Natural killer cell (primary cell): ENCODE measurements around the gene SEMA3B. TPM values are rescaled to one million over a fixed set of nuclear protein-coding genes. Genes with fewer than 3 reads are reported as not detected.
A peak's percentile ranks its signal among the peaks of the same experiment; 100 is the strongest.

ENCODE experiments used
- ATAC-seq, 3 donors: fragments of 150-1000 bp in 2 of 3; fragments of 200-7000 bp in 1 of 3; cut with Tn5 transposase; 1 replicate in 1 of 3; 2 replicates in 2 of 3; pipeline ENCODE4 v1.10.0; 2021; ENCODE audit warnings: mild to moderate bottlenecking in 2 of 3, moderate library complexity in 2 of 3
- DNase-seq, 2 donors: peaks; one replicate each; pipeline versions ENCODE4 v3.0.0 to v3.0.0-alpha.2; 2013 to 2021; ENCODE audit warnings: mixed read lengths in 1 of 2
- H3K27ac ChIP-seq: one replicate; pipeline ENCODE4 v1.5.1; 2013; ENCODE audit warnings: mild to moderate bottlenecking, low read length
- H3K27me3 ChIP-seq: one replicate; pipeline ENCODE4 v1.6.1; 2013; ENCODE audit warnings: low read length; ENCODE audit not compliant: control insufficient read depth, insufficient read depth
- H3K36me3 ChIP-seq: one replicate; pipeline ENCODE4 v1.6.1; 2013; ENCODE audit warnings: low read length; ENCODE audit not compliant: control insufficient read depth, insufficient read depth
- H3K4me1 ChIP-seq: one replicate; pipeline ENCODE4 v1.6.1; 2013; ENCODE audit warnings: low read length; ENCODE audit not compliant: control insufficient read depth, insufficient read depth
- H3K4me3 ChIP-seq: one replicate; pipeline ENCODE4 v1.5.1; 2013; ENCODE audit warnings: low read length
- H3K9me3 ChIP-seq: one replicate; pipeline ENCODE4 v1.6.1; 2013; ENCODE audit warnings: low read length; ENCODE audit not compliant: control insufficient read depth, insufficient read depth
- H3K27ac Mint-ChIP-seq, 2 donors: one replicate each; pipeline ENCODE4 v1.8.0; 2022; ENCODE audit warnings: mild to moderate bottlenecking in 2 of 2, mixed read lengths in 2 of 2, moderate library complexity in 1 of 2
- H3K27me3 Mint-ChIP-seq, 2 donors: one replicate each; pipeline ENCODE4 v1.8.0; 2022; ENCODE audit warnings: low read depth in 2 of 2, mixed read lengths in 2 of 2
- H3K36me3 Mint-ChIP-seq: one replicate; pipeline ENCODE4 v1.8.0; 2022; ENCODE audit warnings: mixed read lengths
- H3K4me1 Mint-ChIP-seq, 2 donors: one replicate each; pipeline ENCODE4 v1.8.0; 2022; ENCODE audit warnings: mixed read lengths in 2 of 2
- H3K4me3 Mint-ChIP-seq: one replicate; pipeline ENCODE4 v1.8.0; 2022; ENCODE audit warnings: mild to moderate bottlenecking, moderate library complexity, mixed read lengths
- H3K9me3 Mint-ChIP-seq, 2 donors: one replicate each; pipeline ENCODE4 v1.8.0; 2022; ENCODE audit warnings: mixed read lengths in 2 of 2
- WGBS: methylation state at CpG from one replicate; pipeline ENCODE4 v1.1.7; 2013; ENCODE audit warnings: missing lambda C conversion rate; ENCODE audit not compliant: insufficient coverage; 5-methylcytosine and 5-hydroxymethylcytosine counted together
- intact Hi-C: fragments of 100-400 bp; cut with micrococcal nuclease; formaldehyde crosslinking; loops from one replicate; pipeline ENCODE4 v1.14.2; 2022
- total RNA-seq, 4 donors: library from RNA; stranded (reverse); fragments of 120-200 nt in 1 of 4; gene quantifications; one replicate each; pipeline versions ENCODE4 v1.2.3 to v1.2.4, GENCODE V29; 2013 to 2022
- TF ChIP-seq, protein P1 (sequence below): fragments of 200-600 bp; IDR thresholded peaks from one replicate; pipeline ENCODE4 v1.8.0; 2022; ENCODE audit warnings: antibody characterized with exemption

The SEMA3B gene
- total RNA-seq, 3 donors from 2014 or later (not counting 1 experiment from before 2014, with no cell fraction given): 0.97 to 2.0 (median 0.99) TPM

DNA sequence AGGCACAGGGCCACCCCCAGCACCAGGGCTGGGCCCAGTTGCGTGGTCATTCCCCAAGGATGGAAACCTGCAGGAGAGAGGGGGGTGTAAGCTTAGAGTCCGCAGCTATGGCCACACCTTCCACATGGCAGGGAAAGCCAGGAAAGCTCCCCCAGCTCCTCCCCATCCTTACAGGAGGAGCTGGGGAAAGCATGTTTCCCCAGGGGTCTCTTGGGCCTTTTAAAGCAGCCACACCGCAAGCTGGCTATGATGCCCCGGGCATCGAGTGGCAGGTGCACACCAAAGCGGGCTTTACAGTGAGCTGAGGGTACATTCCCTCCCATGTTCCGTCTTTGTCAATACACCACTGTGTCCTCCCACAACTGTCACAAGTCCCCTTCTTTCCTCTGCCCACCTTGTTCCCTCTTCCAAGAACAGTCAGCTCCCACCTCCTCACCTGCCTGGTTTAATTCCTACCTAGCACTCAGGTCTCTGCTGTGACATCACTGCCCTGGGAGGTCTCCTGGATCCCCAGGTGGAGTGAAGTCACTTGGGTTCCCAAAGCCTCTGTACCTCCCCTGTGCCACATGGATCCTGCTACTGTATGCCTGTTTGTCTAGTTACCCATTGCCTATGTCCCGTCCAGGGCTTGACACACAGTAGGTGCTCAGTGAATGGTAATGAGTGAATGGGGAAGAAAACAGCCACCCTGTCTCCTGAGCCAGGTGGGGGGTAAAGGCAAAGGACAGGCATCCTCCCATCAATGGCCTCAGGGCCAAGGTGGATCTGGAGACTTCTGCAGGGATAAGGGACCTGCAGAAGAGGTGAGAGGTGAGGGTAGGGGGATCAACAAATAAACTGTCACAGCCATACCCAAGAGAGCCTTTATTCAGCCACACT is 26.8 kb downstream of the SEMA3B start:
- Histone ChIP-seq H3K4me1 (peaks cover 45% of the 10 kb centered on the region), H3K27ac (no peak overlapping the region), H3K27me3 (no peaks in the 10 kb centered on the region), H3K9me3 (no peaks in the 10 kb centered on the region), H3K36me3 (peaks cover 2% of the 10 kb centered on the region), H3K4me3 (no peak overlapping the region)
- DNase-seq (no peak), ATAC-seq (no peak)
- Mint-ChIP-seq H3K4me3 (no peak overlapping the region), H3K27me3 (no peaks in the 10 kb centered on the region), H3K4me1 (peaks cover 33 to 48% of the 10 kb centered on the region in 2 donors), H3K27ac (peak overlapping the region in 1 of 2 donors; percentile 72), H3K9me3 (no peaks in the 10 kb centered on the region), H3K36me3 (no peaks in the 10 kb centered on the region)
- TF ChIP-seq, protein P1, sequence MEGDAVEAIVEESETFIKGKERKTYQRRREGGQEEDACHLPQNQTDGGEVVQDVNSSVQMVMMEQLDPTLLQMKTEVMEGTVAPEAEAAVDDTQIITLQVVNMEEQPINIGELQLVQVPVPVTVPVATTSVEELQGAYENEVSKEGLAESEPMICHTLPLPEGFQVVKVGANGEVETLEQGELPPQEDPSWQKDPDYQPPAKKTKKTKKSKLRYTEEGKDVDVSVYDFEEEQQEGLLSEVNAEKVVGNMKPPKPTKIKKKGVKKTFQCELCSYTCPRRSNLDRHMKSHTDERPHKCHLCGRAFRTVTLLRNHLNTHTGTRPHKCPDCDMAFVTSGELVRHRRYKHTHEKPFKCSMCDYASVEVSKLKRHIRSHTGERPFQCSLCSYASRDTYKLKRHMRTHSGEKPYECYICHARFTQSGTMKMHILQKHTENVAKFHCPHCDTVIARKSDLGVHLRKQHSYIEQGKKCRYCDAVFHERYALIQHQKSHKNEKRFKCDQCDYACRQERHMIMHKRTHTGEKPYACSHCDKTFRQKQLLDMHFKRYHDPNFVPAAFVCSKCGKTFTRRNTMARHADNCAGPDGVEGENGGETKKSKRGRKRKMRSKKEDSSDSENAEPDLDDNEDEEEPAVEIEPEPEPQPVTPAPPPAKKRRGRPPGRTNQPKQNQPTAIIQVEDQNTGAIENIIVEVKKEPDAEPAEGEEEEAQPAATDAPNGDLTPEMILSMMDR: no peak
- intact Hi-C loops: loop anchor here (5.0 kb wide), 1 partner anchor 42 kb away; no protein-coding TSS in a partner anchor
- 96% methylated on average over 8 of the region's 8 CpGs for WGBS

DNA sequence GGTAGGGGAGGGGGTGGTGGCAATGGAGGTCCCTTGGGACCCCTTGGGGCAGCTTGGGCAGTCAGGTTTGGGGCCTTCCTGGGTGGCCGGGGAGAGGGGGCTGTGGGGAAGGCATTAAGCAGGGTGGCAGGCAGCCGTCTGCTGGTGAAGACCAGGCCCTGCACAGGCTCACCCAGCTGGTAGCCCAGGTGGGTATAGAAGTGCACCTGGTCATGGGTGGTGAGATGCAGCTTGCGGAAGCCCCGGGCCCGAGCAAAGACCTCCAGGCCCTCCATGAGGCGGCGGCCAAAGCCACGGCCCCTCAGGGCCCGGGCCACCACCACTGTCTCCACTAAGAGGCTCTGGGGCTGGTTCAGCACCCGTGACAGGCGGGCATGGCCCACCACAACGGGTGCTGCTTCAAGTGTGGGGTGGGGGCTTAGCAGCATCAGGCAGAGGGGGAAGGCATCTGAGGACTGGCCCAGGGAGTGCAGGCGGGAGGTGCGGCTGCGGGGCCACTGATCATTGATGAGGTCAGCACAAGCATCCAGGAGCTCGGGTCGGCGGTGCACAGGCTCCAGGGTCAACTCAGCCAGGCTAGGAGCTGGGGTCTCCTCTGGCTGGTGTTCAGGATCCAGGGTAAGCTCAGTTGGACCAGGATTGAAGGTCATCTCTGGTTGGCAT is 27.9 kb downstream of the SEMA3B start:
- Histone ChIP-seq H3K9me3 (no peaks in the 10 kb centered on the region), H3K36me3 (peaks cover 2% of the 10 kb centered on the region), H3K27me3 (no peaks in the 10 kb centered on the region), H3K27ac (no peak overlapping the region), H3K4me1 (peaks cover 36% of the 10 kb centered on the region), H3K4me3 (no peak overlapping the region)
- intact Hi-C loops: loop anchor here (5.0 kb wide), 1 partner anchor 40 kb away; no protein-coding TSS in a partner anchor
- H3K27me3 Mint-ChIP-seq: no peaks in the 10 kb centered on the region
- no peak overlapping the region for H3K4me3 Mint-ChIP-seq
- ATAC-seq (no peak), DNase-seq (no peak)
- 97% methylated on average over 18 of the region's 18 CpGs for WGBS
- peak overlapping the region in 1 of 2 donors; percentile 72 for H3K27ac Mint-ChIP-seq
- peaks cover 28 to 43% of the 10 kb centered on the region in 2 donors for H3K4me1 Mint-ChIP-seq
- no peaks in the 10 kb centered on the region for H3K9me3 Mint-ChIP-seq
- no peaks in the 10 kb centered on the region for H3K36me3 Mint-ChIP-seq
- TF ChIP-seq, protein P1: no peak

DNA sequence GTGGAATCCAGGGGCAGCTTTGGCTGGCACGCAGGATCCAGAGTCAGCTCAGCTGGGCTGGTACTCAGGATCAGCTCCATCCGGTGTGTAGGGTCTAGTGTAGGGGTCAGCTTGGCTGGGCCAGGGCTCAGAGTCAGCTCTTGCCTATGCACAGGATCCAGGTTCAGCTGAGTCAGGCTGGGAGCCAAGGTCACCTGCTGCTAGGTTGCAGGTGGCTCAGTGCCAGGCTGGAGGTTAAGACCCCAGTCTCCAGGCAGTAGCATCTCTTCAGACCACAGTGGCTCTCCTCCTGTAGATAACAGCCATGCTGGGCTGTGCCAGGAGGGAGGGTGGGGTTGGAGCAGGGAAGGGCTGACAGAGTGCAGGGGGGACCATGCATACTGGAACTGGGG is 28.4 kb downstream of the SEMA3B start:
- H3K36me3 ChIP-seq: peaks cover 2% of the 10 kb centered on the region

More for the DNA sequence above, 28.4 kb downstream of the SEMA3B start:
- Histone ChIP-seq H3K4me3 (no peak overlapping the region), H3K4me1 (peaks cover 34% of the 10 kb centered on the region), H3K9me3 (no peaks in the 10 kb centered on the region), H3K27ac (no peak overlapping the region), H3K27me3 (no peaks in the 10 kb centered on the region)
- Mint-ChIP-seq H3K4me1 (peaks cover 25 to 40% of the 10 kb centered on the region in 2 donors), H3K9me3 (no peaks in the 10 kb centered on the region), H3K27me3 (no peaks in the 10 kb centered on the region), H3K27ac (peak overlapping the region in 1 of 2 donors; percentile 97), H3K36me3 (no peaks in the 10 kb centered on the region), H3K4me3 (no peak overlapping the region)
- intact Hi-C loops: loop anchor here (5.0 kb wide), 1 partner anchor 40 kb away; no protein-coding TSS in a partner anchor
- TF ChIP-seq, protein P1: no peak
- ATAC-seq (no peak), DNase-seq (peak in 1 of 2 donors; percentile 28)
- 95% methylated on average over 2 of the region's 2 CpGs for WGBS
